ENCODE data around the gene ZKSCAN5.

Gene ZKSCAN5

GRCh38 chr7:99504603-99505323, at the start of gene ZKSCAN5:
Gene ZKSCAN5, plus strand, starts transcription at chr7:99504662. Its CDS starts 1,383 bp downstream, at chr7:99506045.
- peak; percentile 88 for DNase-seq (ENCODE audit: low spot score)

GRCh38 chr7:99455874-99456273, 48.6 kb upstream of the ZKSCAN5 start:
- DNase-seq (ENCODE audit: low spot score) = no peak

DNA sequence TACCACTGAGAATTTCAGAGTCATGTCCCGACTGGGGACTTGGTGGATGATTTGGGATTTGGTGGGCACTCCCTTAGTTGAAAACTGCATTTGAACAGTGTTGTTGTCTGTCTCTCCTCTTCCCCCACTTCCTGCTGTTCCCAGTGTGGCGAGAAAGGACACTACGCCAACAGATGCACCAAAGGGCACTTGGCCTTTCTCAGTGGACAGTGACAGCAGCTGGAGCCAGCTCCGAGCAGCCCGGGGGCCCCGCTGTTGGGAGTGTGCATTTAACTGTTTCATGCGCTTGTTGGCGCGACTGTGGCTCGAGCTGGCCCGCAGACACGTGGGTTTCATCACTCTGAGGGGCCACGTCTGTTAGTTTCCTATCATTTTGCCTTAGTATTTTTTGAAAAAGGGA, 48.2 kb upstream of the ZKSCAN5 start:
- DNase-seq (ENCODE audit: low spot score) = no peak

- no peak for DNase-seq (ENCODE audit: low spot score)
These were observed 47.3 kb upstream of the ZKSCAN5 start for GRCh38 chr7:99457050-99457649.

DNA sequence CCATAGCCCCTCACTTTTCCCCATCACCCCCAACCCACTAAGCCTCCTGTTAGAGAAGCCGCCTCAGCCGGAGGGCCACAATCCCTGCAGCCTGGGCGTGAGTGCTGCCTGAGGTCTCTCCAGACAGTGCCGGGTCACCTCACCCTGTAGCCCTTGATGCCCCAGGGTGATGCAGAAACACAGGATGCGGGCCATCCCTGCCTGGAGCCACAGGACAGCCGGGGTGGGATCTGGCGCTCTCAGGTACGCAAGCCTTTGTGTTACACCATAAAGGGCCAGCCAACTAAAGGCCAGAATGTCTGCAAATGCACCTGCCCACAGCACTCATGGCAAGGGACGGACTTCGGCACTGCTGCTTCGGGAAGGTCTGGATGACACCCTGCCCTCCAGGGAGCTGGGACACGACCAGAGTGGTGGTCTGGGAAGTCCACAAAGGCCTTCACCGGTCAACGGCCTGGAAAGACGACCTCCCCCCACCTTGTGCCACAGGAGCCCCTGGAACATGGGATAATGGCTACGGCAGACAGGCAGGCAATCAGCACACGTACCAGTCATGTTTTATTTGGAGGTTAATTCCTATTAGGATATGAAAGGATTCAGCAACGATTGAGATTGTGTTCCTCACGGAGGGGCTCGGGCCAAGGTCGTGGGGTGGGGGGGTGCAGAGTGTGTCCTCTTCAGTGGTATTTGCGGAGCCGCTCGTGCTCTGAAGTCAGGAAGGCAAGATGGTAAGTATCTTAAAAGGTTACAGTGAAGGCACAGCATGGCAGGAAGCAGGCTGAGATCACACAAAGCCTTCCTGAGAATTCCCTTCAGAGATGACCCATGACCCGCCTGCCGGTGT, 46.6 kb upstream of the ZKSCAN5 start:
- DNase-seq (ENCODE audit: low spot score) = no peak

DNA sequence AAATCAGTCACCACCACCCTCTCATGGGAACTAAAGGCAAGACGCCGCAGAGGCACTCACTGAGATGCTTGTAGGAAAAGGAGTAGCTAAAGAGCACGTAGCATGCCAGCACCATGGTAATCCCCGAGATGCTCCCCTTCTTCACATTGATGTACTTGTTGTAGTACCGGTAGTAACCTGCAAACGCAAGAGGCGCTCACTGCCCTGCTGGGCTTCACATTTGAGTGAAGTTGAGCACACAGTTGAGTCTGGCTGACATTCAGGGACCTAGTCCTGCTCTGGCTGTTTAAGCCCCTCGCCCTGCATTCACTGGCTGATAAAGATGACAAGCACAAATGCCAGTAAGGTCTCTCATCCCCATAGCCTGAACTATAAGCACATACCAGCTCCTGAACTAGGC, 45.4 kb upstream of the ZKSCAN5 start:
- peak; percentile 42 for DNase-seq (ENCODE audit: low spot score)

DNA sequence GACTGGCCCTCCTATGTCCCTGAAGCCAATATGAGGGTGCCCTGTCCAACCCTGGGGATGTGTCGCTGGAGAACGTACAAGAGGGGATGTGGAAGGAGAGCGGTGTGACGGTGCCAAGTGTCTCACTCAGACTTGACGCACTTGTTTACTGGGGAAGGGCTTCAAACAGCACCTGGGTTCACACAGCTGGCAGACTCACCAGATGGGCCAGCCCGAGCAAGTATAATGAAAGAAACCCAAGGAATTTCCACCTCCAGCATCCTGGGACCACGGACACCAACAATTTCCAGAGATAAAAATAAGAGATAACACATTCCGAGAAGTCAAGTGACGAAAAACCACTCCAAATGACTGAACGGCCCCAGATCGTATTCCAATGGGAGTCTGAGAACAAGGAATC, 43.8 kb upstream of the ZKSCAN5 start:
- DNase-seq (ENCODE audit: low spot score) = no peak

DNA sequence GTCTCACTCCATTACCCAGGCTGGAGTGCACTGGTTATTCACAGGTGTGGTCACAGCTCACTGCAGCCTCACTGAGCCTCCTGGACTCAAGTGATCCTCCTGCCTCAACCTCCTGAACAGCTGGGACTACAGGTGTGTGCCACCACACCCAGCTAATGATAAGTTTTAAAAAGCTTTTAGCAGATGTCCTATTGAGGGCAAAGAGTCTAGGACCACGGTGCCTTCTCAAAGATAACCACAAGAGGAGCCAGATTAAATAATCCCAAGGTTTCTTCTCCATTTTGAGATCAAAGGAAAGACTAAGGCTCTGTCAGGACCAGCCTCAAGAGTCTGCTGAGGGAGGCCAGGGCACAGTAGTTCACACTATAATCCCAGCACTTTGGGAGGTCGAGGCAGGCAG, 43.2 kb upstream of the ZKSCAN5 start:
- DNase-seq (ENCODE audit: low spot score) = no peak

GRCh38 chr7:99465421-99465768, 39.1 kb upstream of the ZKSCAN5 start:
- no peak for DNase-seq (ENCODE audit: low spot score)

GRCh38 chr7:99468336-99468918, 36.0 kb upstream of the ZKSCAN5 start:
- no peak for DNase-seq (ENCODE audit: low spot score)

GRCh38 chr7:99469381-99470065, 34.9 kb upstream of the ZKSCAN5 start:
- DNase-seq (ENCODE audit: low spot score) = peak; percentile 1

GRCh38 chr7:99472561-99473314, 31.7 kb upstream of the ZKSCAN5 start, which contains the start of gene ZNF789:
Gene ZNF789, plus strand, starts transcription at chr7:99472890. Its CDS starts 3,567 bp downstream, at chr7:99476457.
- peak; percentile 98 for DNase-seq (ENCODE audit: low spot score)

DNA sequence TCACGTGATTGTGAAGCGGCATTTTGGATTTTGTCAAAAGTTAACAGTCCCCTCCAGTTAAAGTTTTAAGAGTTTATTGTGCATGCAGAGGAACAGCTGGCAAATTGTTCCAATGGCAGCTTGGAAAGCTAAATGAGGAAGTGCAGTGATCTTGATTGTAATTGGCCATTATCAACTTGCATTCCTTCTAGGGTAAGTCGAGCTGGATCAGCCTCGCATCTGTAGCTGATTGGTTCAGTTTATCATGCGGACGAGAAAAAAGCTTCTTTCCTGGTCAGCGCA, 31.2 kb upstream of the ZKSCAN5 start:
- DNase-seq (ENCODE audit: low spot score) = peak; percentile 51

DNA sequence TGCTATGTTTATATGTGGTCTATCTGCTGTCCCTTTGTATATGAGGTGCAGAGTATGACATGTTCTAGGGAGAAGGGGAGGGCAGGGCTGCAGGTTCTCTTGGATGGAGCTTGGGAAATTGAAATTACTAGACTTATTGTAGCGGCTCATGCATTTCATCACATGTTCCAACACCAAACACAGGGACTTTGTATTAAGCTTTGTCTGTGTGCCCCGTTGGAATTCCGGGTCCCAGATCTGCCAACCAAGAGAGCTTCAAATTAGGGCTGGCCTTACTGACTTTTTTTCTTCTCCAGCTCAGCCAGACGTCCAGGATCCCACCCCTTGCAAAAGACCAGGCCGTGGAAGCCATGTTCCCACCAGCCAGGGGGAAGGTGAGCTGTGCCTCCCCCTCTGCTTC, 28.4 kb upstream of the ZKSCAN5 start:
- no peak for DNase-seq (ENCODE audit: low spot score)

GRCh38 chr7:99478464-99479440, 25.7 kb upstream of the ZKSCAN5 start:
- no peak for DNase-seq (ENCODE audit: low spot score)

DNA sequence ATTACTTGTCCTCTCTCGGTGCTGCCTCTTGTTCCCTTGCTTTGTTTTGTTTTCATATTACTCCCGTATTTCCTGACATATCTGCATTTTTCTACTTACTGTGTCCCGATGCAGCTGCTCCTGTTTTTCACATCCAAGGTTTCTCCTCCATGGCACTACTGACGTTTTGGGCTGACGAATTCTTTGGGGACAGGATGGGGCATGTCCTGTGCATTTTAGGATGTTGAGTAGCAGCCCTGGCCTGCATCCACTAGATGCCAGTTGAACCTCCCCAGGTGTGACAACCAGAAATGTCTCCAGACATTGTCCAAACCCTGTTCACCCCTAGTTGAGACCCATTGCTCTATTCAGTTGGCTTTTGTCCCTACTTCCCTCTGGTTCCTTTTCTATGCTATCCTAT, 19.4 kb upstream of the ZKSCAN5 start:
- no peak for DNase-seq (ENCODE audit: low spot score)

GRCh38 chr7:99489235-99489634, 15.2 kb upstream of the ZKSCAN5 start:
- DNase-seq (ENCODE audit: low spot score) = no peak

GRCh38 chr7:99490878-99491277, 13.6 kb upstream of the ZKSCAN5 start:
- no peak for DNase-seq (ENCODE audit: low spot score)

GRCh38 chr7:99493823-99494222, 10.6 kb upstream of the ZKSCAN5 start:
- DNase-seq (ENCODE audit: low spot score) = no peak
